ENCODE results near the gene TMEM242. TPM values are rescaled to one million over a fixed set of nuclear protein-coding genes. Genes with fewer than 3 reads are reported as not detected.

TMEM242 gene
- total and polyA plus RNA-seq, 2 of the 13 experiments (the other 11 are each of a cell fraction or from before 2014, with no cell fraction given) = 5.6 to 11.1 TPM

GRCh38 chr6:157245436-157245835, 77.9 kb downstream of the TMEM242 start (continued):
- TF ChIP-seq RORA (CRISPR knock-in tag; IDR thresholded peaks at IDR 0.05) = no peak
- no peak for TF ChIP-seq ZNF644 (CRISPR knock-in tag; IDR thresholded peaks at IDR 0.05; ENCODE audit: low read depth)
- no peak for TF ChIP-seq ATF7-NPFF (CRISPR knock-in tag; IDR thresholded peaks at IDR 0.05; ENCODE audit: low read depth)

GRCh38 chr6:157244780-157245179, 78.5 kb downstream of the TMEM242 start:
- no TSS peak for BruUV-seq (replicated peaks)
- Histone ChIP-seq H3K79me2 (ENCODE audit: insufficient read depth, low read length) (no peaks in the 10 kb centered on the region), H4K20me1 (ENCODE audit: insufficient read depth, low read length) (no peaks in the 10 kb centered on the region), H3K27me3 (ENCODE audit: control insufficient read depth in 1 of 2, insufficient read depth in 2 of 2, low read length in 2 of 2) (peaks cover 6 to 52% of the 10 kb centered on the region in 2 experiments; a peak in 3 of 5 replicates), H3K9me3 (ENCODE audit: low read length) (no peaks in the 10 kb centered on the region), H3K4me1 (ENCODE audit: insufficient read depth, low read length) (peaks cover 11% of the 10 kb centered on the region), H3K4me2 (ENCODE audit: low read depth, low read length) (no peak overlapping the region), H3K9ac (ENCODE audit: insufficient read depth, low read depth, low read length) (no peak overlapping the region), H3K27ac (ENCODE audit: extremely low read length, insufficient read depth, low read length) (no peak overlapping the region), H3K36me3 (replicated peaks in 1 of 2; ENCODE audit: control insufficient read depth in 1 of 2, insufficient read depth in 2 of 2, low read length in 2 of 2) (no peaks in the 10 kb centered on the region), H2AFZ (ENCODE audit: low read length) (no peak overlapping the region), H3K4me3 (replicated peaks in 1 of 3; ENCODE audit: insufficient read depth in 1 of 3, low read depth in 2 of 3, low read length in 3 of 3) (no peak overlapping the region)
- DNase-seq (ENCODE audit: low spot score) (no peak), ATAC-seq (no peak), FAIRE-seq (no peak)
- WGBS (ENCODE audit: low lambda C conversion rate) = 14% methylated on average over 4 of the region's 4 CpGs
- intact Hi-C loops (cut with micrococcal nuclease; ENCODE audit: unreplicated experiment) (no loop called here), in situ Hi-C loops (cut with HindIII; ENCODE audit: extremely low pct_ligation_motif_present, low pct_unique_long_range_greater_than_20kb) (no loop called here)
- POLR2A ChIA-PET = no interaction called here
- CTCF ChIA-PET (ENCODE audit: low intra/inter-chr PET ratio, low total read pairs) = no interaction called here
- TF ChIP-seq TCF12 (IDR thresholded peaks at IDR 0.05) (no peak), TCF12 (CRISPR knock-in tag; IDR thresholded peaks at IDR 0.05) (no peak), WIZ (CRISPR knock-in tag; IDR thresholded peaks at IDR 0.05) (no peak), ZHX1 (CRISPR knock-in tag; IDR thresholded peaks at IDR 0.05; ENCODE audit: low read depth) (no peak), ZNF768 (CRISPR knock-in tag; IDR thresholded peaks at IDR 0.05) (no peak), PLSCR1 (CRISPR knock-in tag; IDR thresholded peaks at IDR 0.05; ENCODE audit: borderline replicate concordance) (no peak), ZNF550 (CRISPR knock-in tag; IDR thresholded peaks at IDR 0.05; ENCODE audit: borderline replicate concordance) (no peak), KAT2B (IDR thresholded peaks at IDR 0.05; ENCODE audit: borderline replicate concordance, low read depth, low read length) (no peak), ZNF589 (CRISPR knock-in tag; conservative IDR thresholded peaks at IDR 0.05) (no peak), IKZF5 (CRISPR knock-in tag; IDR thresholded peaks at IDR 0.05) (no peak), ATF6 (CRISPR knock-in tag; conservative IDR thresholded peaks at IDR 0.05) (no peak), SOX5 (CRISPR knock-in tag; IDR thresholded peaks at IDR 0.05; ENCODE audit: borderline replicate concordance) (no peak), ZNF598 (CRISPR knock-in tag; IDR thresholded peaks at IDR 0.05; ENCODE audit: borderline replicate concordance) (no peak), MYPOP (CRISPR knock-in tag; IDR thresholded peaks at IDR 0.05) (no peak)
